ENCODE measurements around the gene ONECUT1. TPM values are rescaled to one million over a fixed set of nuclear protein-coding genes. Genes with fewer than 3 reads are reported as not detected.
A peak's percentile ranks its signal among the peaks of the same experiment; 100 is the strongest.

Gene ONECUT1
- total RNA-seq, 1 experiment from 2014 or later, result 1.3 TPM

DNA sequence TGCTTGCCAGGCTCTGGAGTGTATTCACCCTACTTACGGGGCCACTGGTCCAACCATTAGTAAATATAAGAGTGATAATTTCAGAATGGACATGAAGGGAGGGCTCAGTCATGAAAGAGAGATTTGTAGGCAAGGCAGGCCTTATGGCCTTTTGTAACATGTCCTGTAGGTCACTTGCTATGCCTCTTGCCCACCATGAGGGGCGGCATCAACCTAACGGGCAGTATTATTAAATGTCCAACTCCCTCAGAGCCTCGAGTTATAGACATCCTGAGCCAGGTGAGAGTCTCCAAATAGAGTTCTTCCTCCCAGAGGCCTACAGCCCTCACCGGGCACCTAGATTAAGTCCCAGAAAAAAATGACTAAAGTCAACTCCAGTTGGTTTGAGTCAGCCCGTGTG lies 30.2 kb downstream of the ONECUT1 start:
- DNase-seq (ENCODE audit: low read depth, low spot score), result no peak
- Histone ChIP-seq H3K27ac (ENCODE audit: low read depth, low read length) (no peak overlapping the region), H3K79me2 (ENCODE audit: insufficient read depth, low read length) (no peaks in the 10 kb centered on the region), H3K4me2 (ENCODE audit: low read length) (no peak overlapping the region), H3K36me3 (ENCODE audit: control insufficient read depth in 1 of 2, insufficient read depth in 2 of 2, low read length in 2 of 2) (no peaks in the 10 kb centered on the region), H3K9me2 (ENCODE audit: insufficient read depth) (no peaks in the 10 kb centered on the region), H3K4me3 (replicated peaks in 1 of 2; ENCODE audit: low read depth in 1 of 2, low read length in 2 of 2) (no peak overlapping the region), H4K20me1 (ENCODE audit: insufficient read depth) (no peaks in the 10 kb centered on the region), H2AFZ (ENCODE audit: low read depth, low read length, poor library complexity, severe bottlenecking) (no peak overlapping the region), H3K9ac (ENCODE audit: low read length) (no peak overlapping the region), H3K27me3 (ENCODE audit: insufficient read depth, low read length) (peaks cover 3% of the 10 kb centered on the region; the same call in 1 of the 2 replicates), H3K4me1 (ENCODE audit: control insufficient read depth in 1 of 2, insufficient read depth in 2 of 2, low read length in 2 of 2) (no peaks in the 10 kb centered on the region), H3K9me3 (ENCODE audit: control insufficient read depth in 1 of 2, insufficient read depth in 1 of 2, low read depth in 1 of 2, low read length in 2 of 2) (no peaks in the 10 kb centered on the region)
- BruUV-seq (replicated peaks), result no TSS peak
- ChIA-PET RAD21 (ENCODE audit: low non-redundant PET in 1 of 2, low total read pairs in 2 of 2, uncharacterized antibody in 2 of 2, unreplicated experiment in 2 of 2) (no interaction called here), CTCF (no interaction called here), POLR2A (no interaction called here)
- intact Hi-C loops (cut with micrococcal nuclease), result no loop called here
- peak; percentile 59; the same call in 1 of the 2 replicates for ATAC-seq
- no peak for TF ChIP-seq ZBTB33 (IDR thresholded peaks at IDR 0.05; ENCODE audit: extremely low read depth, insufficient replicate concordance, low read length)
- TF ChIP-seq, protein P1, sequence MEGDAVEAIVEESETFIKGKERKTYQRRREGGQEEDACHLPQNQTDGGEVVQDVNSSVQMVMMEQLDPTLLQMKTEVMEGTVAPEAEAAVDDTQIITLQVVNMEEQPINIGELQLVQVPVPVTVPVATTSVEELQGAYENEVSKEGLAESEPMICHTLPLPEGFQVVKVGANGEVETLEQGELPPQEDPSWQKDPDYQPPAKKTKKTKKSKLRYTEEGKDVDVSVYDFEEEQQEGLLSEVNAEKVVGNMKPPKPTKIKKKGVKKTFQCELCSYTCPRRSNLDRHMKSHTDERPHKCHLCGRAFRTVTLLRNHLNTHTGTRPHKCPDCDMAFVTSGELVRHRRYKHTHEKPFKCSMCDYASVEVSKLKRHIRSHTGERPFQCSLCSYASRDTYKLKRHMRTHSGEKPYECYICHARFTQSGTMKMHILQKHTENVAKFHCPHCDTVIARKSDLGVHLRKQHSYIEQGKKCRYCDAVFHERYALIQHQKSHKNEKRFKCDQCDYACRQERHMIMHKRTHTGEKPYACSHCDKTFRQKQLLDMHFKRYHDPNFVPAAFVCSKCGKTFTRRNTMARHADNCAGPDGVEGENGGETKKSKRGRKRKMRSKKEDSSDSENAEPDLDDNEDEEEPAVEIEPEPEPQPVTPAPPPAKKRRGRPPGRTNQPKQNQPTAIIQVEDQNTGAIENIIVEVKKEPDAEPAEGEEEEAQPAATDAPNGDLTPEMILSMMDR (IDR thresholded peaks at IDR 0.05 in 2 of 3, conservative IDR thresholded peaks at IDR 0.05 in 1 of 3; ENCODE audit: borderline replicate concordance in 1 of 3, insufficient read depth in 1 of 3, low read depth in 2 of 3, low read length in 2 of 3), result peak in 1 of 3 experiments; percentile 29; a peak in 2 of 6 replicates

DNA sequence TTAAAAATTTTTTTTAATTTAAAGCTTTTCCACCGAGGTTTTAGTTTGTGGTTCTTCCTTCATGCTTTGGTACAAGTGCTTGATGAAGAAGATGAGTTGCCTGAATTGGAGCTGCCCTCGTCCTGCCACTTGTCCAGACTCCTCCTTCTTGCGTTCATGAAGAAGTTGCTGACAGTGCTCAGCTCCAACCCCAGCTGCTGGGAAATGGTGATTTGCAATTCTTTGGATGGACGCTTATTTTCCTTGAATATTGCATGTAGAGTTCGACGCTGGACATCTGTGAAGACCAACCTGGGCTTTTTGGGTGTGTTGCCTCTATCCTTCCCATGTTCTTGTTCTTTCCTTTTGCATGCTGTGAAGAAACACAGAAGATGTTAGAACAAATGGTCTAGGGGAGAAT lies 32.6 kb downstream of the ONECUT1 start:
- Histone ChIP-seq H3K27ac (ENCODE audit: low read depth, low read length) (no peak overlapping the region), H4K20me1 (ENCODE audit: insufficient read depth) (no peaks in the 10 kb centered on the region), H2AFZ (ENCODE audit: low read depth, low read length, poor library complexity, severe bottlenecking) (no peak overlapping the region), H3K4me3 (replicated peaks in 1 of 2; ENCODE audit: low read depth in 1 of 2, low read length in 2 of 2) (no peak overlapping the region), H3K36me3 (ENCODE audit: control insufficient read depth in 1 of 2, insufficient read depth in 2 of 2, low read length in 2 of 2) (no peaks in the 10 kb centered on the region), H3K79me2 (ENCODE audit: insufficient read depth, low read length) (no peaks in the 10 kb centered on the region), H3K9me2 (ENCODE audit: insufficient read depth) (no peaks in the 10 kb centered on the region), H3K27me3 (ENCODE audit: insufficient read depth, low read length) (no peaks in the 10 kb centered on the region), H3K9ac (ENCODE audit: low read length) (no peak overlapping the region), H3K9me3 (ENCODE audit: control insufficient read depth in 1 of 2, insufficient read depth in 1 of 2, low read depth in 1 of 2, low read length in 2 of 2) (no peaks in the 10 kb centered on the region), H3K4me2 (ENCODE audit: low read length) (no peak overlapping the region), H3K4me1 (ENCODE audit: control insufficient read depth in 1 of 2, insufficient read depth in 2 of 2, low read length in 2 of 2) (no peaks in the 10 kb centered on the region)
- ChIA-PET POLR2A (no interaction called here), RAD21 (ENCODE audit: low non-redundant PET in 1 of 2, low total read pairs in 2 of 2, uncharacterized antibody in 2 of 2, unreplicated experiment in 2 of 2) (no interaction called here), CTCF (interaction anchor here (1.6 kb wide), 1 partner anchor 8 kb away, joined by 5 read pairs; no protein-coding TSS in a partner anchor)
- no TSS peak for BruUV-seq (replicated peaks)
- DNase-seq (ENCODE audit: low read depth, low spot score), result no peak
- intact Hi-C loops (cut with micrococcal nuclease), result no loop called here
- TF ChIP-seq FOSL1 (IDR thresholded peaks at IDR 0.05; ENCODE audit: low read depth) (no peak), EZH2 (IDR thresholded peaks at IDR 0.05) (no peak), SRF (IDR thresholded peaks at IDR 0.05; ENCODE audit: low read depth) (no peak), ELF1 (IDR thresholded peaks at IDR 0.05; ENCODE audit: borderline replicate concordance, low read depth) (no peak)
- TF ChIP-seq, protein P2, sequence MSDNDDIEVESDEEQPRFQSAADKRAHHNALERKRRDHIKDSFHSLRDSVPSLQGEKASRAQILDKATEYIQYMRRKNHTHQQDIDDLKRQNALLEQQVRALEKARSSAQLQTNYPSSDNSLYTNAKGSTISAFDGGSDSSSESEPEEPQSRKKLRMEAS (IDR thresholded peaks at IDR 0.05), result no peak
- ATAC-seq, result no peak

Data from HCT116 (cell line).